Measurements from ENCODE around the gene DMD.

DMD gene

DNA sequence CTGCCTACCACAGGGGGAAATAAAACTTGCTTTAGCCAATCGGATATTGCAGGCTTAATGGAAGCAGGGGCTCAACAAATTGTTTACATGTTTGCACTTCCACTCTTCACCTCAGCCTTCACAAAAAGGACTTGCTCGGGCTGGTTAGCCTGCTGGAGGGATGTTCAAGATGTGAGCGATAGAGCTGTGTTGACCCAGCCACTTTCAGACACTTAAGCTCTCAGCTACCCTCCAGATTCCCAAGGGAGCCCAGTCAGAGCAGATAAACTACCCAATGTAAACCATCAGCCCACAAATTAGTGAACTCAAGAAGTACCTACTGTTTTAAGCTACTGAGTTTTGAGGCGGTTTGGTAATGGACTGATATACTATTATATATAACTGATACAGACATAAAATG, 1631.1 kb downstream of the DMD start:
- DNase-seq: peak; percentile 54

DNA sequence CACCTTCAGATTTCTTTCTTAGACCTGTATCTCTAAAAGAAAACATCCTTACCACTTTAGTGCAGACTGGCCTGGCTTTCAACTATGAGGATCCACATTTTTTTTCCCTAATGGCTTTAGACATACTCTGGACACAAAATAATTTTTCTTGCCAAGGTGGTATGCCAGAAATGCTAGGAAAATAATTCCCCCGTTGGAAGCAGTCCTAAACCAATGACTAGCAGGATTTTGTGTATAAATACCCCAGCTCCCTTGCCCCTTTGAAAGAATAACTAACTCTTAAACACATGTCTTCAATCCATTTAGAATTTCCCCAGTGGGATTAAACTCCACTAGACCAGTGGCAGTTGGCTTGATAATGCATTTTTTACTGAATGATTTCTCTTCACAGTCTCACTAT, 1639.0 kb downstream of the DMD start:
- DNase-seq: no peak

DNA sequence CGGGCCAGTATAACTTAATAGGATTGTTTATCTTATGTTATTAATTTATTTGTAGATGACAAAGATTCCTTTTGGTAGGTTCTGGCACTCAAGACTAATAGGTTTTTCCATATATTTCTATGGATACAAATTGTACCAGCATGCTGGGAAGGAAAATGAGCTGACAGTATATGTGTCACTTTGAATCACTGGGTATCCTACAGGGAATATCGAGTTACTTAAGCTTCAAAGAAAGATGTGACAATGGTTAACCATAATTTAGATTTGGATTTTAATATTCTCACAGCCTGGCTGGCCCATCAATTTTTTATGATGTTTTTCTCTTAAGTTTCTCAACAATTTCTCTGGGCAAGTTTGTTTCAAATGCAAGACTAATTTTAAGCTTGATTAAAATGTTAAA, 1640.7 kb downstream of the DMD start:
- no peak for DNase-seq

DNA sequence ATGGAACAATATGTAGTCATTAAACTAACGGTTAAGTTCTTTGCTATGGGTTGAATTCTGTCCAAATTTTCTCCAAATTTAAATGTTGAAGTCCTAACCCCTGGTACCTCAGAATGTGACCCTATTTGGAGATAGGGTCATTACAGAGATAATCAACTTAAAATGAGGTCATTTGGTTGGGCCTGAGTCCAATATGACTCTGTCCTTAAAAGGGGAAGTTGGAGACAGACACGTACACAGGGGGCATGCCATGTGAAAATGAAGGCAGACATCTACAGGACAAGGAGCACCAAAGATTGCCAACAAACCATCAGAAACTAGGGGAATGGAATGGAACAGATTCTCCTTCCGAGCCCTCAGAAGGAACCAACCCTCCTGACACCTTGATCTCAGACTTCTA, 1647.6 kb downstream of the DMD start:
- DNase-seq: no peak

DNA sequence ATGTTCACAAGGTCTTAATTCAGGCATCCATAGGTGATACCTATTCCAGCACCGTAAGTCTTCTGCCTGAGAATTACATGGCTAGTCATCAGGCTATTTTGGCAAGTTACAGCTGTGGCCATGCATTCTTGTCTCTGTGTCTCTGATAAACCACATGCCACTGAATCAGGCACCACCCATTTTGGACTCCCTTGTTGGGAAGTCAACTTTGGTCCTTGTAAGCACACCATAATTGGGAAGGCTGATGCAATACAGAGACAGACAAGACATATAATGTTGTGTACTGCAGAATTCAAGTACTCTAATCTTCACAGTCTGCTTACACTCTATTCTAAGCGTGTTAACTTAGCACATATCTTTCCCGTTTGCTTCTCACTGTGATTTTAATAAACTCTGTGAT, 1655.8 kb downstream of the DMD start:
- DNase-seq: no peak

DNA sequence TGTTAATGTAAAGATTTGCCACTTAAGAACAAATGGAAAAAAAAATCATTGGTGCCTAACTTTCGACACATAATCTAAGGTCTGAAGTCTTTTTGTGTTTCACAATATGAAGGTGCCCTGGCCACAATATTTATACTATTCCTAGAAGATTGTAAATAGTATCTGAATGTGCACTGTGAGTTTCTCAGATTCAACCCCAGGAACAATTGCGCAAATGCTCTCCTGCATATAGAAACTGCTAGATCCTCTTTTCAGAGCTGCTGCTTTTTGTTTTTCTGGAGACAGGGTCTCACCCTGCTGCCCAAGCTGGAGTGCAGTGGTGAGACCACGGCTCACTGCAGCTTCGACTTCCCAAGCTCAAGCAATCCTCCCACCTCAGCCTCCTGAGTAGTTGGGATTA, 1659.4 kb downstream of the DMD start:
- DNase-seq: no peak

DNA sequence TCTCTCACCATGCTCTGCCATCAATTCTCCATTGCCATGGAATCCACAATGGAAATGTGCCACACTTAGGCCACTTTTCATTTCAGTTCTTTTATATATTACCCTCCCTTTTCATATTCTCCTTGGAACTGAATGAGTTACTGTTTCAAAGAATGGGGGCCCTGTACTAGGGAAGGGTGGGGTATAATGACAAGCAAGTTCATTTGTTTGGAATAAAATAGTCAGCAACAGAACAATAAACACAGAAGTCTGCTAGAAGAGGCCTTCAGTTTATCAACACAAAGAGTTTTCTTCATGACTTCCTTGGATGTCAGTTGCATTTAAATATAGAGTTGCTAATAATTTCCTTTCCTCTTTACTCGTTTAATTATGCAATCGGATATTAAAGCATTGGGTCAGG, 1661.2 kb downstream of the DMD start:
- no peak for DNase-seq

DNA sequence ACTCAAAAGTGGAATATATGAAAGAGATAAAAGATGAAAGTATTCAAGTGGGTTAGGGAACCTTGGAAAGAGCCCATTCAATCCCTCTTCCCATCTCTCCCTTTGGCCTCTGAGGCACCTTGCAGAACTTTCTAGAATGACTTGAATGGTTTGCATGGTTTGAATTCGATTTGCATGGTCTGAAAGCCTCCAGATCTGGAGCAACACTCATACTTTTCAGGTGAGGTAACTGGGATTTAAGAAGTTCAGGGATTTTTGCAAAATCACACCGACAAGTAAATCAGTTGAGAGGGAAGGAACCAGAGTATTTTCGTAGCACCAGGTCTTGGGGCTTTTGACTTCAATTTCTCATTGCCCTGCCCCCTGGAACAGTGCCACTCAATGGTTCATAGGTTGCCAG, 1663.5 kb downstream of the DMD start:
- DNase-seq: no peak

DNA sequence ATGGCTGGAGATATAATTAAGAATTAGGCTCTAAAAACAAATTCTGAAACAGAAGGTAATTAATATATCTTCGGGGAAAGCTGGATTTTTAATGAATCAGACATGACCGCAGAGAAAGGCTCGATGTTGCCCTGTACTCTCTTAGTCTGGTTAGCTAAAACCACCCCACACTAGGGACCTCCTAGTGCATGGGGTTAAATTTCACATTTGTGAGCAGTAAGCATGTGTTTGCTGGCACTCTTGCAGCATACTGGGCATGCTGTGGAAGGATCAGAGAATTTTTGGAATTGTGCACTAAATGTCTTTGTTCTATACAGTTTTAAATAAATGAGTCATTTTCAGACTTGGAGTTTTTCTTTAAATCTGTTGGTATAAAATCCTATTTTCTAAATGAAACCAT, 1663.9 kb downstream of the DMD start:
- no peak for DNase-seq

DNA sequence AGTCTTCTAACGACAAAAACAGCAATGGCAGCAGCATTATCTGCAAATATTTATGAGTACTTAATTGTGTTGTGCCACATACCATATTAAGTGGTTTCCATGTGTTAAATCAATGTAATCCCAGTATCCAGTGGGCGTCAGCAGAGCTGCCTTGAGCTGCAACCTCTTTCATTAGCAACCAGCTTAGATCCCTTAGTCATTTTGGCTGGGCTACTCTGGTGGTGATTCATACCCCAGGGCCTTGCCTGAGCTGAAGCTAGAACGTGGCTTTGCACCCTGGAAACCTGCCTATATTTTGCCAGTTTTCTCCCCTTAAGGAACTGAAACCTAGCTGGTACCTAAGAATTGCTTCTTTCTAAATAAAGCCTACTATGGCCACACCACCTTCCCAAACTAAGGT, 1665.2 kb downstream of the DMD start:
- peak; percentile 64 for DNase-seq

DNA sequence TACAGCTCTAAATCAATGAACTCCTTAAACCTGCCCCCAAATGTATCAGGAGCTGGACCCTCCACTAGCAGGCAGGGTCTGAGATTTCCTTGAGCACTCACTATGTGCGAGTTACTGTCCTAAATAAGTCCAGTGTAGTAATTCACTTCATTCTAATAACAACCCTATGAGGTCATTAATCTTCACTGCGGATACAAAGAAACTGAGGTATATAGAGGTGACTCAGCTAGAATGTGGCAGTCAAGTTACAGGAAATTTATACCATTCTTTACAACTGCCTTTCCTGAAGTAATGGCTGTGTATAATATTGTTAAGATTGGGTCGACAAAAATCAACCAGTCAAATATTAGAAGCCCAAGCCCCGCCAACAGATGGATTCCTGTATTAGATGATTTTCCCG, 1665.6 kb downstream of the DMD start:
- no peak for DNase-seq

DNA sequence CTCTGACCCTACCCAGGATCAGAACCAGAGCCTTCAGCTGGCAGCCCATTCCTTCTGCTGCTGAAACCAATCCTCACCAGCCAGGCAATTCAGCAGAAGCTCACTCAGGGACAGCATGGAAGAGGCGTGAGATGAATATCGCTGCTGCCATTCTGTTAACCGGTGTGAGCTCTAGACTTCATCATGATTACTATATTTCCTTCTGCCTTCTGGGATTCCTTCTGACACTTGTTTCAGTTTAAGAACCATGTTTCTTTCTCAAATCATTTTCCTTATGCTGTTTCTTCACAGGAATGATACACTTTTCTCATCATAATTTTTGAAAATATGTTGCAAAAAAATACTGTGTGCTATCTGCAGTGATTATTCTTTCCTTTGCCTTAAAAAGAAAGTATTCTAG, 1666.2 kb downstream of the DMD start:
- no peak for DNase-seq

DNA sequence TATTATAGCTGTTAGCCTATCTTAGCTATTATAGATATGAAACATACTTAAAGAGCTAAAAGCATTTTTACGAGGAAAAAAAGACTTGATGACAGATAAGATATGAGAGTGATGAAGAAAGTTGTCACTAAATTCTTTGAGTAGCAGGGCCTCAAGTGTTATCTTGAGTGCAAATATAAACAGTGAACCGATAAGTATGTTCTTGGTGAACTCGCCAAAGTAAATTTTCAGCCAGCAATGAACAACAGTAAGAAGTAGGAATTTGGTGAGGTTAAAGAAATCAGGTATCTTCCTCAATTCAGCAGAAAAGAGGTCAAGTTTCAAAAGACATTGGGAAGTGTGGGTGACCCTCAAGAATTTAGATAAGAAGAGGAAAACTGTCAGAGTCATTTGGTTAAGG, 1667.7 kb downstream of the DMD start:
- no peak for DNase-seq

DNA sequence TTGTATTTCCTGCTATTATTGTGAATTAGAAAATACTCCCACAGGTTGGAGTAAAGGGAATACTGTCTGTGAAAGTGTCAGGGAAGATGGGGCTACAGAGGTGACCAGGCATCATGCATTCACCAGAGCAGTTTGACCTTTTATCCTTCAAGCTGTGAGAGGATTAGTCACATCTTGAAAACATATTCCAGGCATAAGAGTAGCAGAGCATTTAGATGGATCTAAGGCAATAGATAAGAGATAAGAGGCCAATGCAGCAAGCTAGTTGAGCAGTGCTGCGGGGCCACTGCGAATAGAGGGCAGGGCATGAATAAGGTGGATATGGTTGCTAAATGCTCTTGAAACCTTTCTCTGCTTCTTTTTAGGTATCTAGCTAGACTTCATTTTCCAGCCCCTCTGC, 1668.8 kb downstream of the DMD start:
- no peak for DNase-seq

DNA sequence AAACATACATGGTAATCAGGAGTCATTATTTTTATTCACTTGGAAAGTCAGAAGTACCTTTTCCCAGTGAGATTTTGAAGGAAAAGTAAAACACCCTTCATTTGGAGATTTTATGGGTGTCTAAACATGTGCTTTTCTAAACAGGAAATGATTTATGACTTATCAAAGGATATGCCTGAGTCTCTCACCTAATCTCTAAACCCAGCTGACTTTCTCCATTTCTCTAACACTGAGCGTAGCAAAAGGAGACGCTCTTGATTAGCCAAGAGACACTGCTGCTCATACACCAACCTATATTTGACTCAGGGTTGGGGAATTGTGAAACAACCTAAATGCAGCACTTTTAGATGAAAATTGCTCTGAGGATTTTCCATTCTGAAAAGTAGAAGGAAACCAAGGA, 1671.0 kb downstream of the DMD start:
- no peak for DNase-seq

DNA sequence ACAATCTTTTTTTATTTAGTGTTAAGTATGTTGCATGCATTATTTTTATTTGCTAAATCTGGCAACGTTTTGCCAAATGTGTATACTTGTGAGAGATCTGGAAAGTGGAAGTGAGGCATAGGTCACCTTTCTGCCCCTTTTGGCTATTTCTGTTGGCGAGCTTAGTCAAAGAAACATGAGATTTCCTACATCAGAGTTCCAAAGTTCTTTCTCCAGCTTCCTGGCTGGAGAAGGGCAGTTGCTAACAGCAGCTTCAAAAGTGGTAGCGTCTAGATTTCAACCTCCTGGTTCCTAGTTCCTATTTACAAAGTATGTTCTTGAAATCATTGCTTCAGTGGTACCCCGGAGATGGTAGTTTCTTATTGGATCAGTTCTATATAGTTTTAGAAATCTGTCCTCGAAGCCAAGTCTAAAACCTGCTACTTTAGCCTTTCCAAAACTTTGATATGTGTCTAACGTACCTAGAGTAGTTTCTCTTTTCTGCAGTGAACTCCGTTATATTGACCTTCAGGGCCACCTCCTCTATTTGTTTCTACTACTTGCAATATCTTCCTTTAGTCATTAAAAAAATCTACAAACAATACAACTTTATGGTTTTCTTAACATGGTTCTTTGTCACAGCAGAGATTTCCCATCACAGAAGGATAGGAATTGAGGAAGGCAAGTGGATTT, 1683.8 kb downstream of the DMD start:
- DNase-seq: no peak

DNA sequence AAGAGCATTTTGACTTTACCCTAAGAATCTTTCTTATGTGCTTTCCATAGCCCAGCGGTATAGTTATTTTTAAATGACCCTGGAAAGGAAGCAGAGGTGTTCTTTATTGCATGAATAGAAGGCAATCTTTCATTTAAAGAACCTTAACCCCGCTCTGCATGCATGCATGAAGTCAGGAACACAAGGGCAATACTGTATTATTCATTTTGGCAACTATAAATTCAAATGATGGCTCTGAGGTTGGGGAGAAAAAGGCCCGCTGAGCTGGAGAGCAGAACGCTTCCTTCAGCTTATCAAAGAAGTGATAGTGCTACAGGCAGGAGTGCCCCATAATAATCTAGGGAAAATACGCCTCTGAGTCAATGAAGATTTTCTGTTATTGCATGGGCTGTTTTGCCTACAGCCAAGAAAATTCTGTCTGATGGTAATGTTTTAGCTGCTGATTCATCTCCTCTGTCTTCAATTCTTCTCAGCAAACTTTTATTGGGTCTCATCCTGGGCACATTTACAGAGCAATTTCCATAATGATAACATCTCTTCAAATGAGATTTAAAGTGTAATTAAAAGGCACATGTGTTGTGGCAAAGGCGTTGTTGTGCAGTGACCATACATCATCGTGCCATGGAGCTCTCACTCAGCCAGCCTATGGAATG, 1687.3 kb downstream of the DMD start:
- DNase-seq: no peak

DNA sequence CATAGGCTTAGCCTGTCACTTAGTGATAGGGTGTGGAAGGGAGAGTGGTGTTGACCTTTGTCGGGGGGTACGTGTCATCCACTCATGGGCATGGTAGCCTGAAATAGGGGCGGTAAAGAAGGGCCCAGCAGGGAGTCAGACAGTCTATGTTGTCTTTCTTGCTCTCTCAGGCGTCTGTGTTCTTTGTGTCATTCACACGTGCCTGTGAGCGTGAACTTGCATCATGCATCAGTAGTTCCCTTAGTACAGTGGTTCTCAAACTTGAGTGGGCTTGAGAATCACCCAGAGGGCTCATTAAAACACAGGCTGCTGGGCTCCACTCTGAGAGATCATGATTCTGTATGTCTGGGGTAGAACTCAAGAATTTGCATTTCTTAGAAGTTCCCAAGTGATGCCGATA, 1688.6 kb downstream of the DMD start:
- DNase-seq: no peak

DNA sequence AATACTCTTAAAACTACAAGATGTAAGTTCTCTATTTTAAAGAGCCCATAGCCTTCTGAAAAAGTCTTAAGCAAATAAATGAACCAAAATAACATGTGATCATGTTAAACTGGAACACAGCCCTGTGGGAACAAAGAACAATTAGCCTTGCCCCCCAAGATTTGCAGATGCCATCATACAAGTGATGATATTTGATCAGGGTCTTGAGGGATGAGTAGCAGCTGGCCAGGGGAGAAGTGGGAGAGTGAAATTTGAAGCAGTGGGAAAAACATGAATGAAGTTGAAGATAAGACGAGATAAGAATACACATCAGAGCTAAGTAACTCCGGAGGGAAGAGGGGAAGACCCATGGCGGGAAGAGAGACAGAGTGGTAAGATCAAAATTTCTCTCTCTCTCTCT, 1689.4 kb downstream of the DMD start:
- DNase-seq: no peak

DNA sequence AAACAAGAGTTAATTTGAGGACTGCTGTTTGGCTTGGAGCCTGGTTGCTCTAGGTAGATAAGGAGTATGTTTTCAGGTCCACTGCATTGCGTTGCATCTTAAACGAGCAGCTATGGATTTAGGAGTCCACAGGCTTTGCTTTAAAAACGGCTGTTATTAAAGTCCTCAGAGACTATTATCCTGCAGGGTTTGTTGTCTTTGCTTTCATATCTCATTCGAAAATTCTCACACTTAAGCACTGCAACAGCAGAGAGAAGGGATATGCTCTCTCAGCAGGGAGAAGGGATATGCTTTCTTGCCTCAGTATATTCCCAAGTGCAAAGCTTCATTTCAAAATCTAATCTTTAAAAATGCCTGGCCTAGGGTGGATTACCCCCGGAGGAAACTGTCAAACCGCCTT, 1694.8 kb downstream of the DMD start:
- DNase-seq: no peak

DNA sequence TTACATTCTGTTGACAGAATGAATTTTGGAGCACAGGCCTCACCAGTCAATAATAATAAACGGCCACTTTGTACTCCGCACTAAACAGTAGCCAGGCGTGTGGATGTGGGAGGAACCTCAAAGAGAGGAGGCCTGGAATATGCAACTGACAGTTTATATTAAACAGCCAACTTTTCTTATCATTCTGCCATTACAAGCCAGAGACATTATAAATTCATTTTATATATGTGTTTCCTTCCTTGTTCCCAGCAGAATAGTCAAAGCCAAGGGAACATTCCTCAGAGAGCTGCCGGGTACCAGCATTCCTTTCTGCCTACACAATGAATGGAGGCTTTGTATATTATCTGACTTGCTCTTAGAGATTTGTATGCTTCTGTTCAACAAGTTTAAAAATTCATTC, 1703.0 kb downstream of the DMD start:
- peak; percentile 56 for DNase-seq

DNA sequence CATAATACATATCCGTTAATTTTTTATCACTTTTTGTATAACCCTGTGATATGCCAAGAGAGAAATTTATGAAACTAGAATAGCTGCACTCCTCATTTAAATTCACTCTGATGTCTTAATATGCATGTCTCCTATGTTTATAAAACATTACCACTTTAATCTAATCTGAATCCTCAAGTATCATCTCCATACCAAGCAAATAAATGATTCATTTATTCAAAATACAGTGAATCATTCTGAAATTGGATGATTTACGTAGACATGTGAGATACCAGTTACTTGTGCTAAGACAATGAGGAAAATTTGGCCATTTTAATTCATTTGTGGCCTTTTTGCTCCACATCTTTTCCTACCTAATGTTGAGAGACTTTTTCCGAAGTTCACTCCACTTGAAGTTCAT, 1704.4 kb downstream of the DMD start:
- no peak for DNase-seq

DNA sequence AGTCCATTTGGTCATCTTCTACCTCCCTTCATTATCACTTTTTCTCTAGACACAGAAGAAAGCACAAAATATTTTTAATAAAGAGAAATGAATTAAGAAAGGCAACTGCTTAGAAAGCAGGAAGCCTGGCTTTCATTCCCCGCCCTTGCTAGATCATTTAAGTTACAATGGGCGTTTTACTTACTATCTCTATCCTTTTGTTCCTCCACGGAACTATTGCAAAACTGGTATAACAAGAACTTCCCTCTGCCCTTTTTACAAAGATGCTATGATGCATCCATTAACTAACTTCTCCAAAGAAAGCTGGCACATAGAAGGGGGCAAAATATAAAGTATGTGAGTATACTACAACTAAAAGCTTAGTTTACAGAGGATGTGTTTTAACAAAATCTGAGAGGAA, 1705.0 kb downstream of the DMD start:
- no peak for DNase-seq

DNA sequence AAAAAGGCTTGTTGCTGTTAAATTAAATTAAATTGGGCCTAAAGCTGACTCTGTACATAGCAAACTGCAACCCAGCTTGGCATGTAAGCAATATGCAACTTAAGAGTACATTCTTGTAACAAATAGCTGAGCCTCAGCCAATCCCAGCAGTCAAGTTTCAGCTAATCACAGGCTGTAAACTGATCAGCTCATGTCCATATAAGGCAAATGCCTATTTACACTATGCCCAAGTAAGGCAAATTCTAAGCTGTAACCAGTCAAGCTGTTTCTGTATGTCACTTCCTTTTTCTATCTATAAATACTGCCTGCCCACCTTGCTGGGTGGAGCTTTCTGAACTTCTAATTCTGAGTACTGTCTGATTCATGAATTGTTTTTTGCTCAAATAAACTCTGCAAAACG, 1710.4 kb downstream of the DMD start:
- DNase-seq: no peak

DNA sequence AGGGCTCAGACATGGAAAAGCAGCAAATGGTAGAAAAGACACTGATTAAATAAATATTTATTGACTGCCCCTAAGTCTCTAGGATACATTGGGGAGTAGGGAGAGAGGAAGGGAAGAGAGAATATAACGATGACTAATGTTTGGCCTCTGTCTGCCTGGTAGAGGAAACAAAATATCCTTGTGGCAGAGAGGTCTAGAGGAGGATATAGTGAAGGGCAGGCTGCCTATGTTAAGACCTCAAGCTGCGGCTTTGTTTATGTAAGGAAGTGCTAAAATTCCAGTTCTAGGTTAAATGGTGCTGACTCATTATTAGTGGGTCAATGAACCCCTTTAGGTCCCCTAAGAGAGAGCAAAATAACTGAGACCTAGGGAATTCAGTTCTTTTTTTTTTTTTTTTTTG, 1712.2 kb downstream of the DMD start:
- DNase-seq: no peak
